ENCODE measurements around the gene CHRND. TPM values are rescaled to one million over a fixed set of nuclear protein-coding genes. Genes with fewer than 3 reads are reported as not detected.

The CHRND gene
- total RNA-seq, 1 experiment from 2014 or later: not detected

GRCh38 chr2:232542715-232543467 lies 16.9 kb downstream of the CHRND start:
- Histone ChIP-seq H3K27me3 (ENCODE audit: insufficient read depth, low read depth) (no peaks in the 10 kb centered on the region), H3F3A (ENCODE audit: insufficient read depth, low read depth) (no peaks in the 10 kb centered on the region), H3K9me2 (ENCODE audit: insufficient read depth) (no peaks in the 10 kb centered on the region), H3K27ac (no peak overlapping the region), H3K4me2 (no peak overlapping the region), H3K9me3 (ENCODE audit: insufficient read depth, low read depth) (no peaks in the 10 kb centered on the region), H3K79me2 (ENCODE audit: low read depth) (peaks cover 16% of the 10 kb centered on the region; the same call in 1 of the 2 replicates), H3K4me3 (no peak overlapping the region), H3K36me3 (ENCODE audit: low read depth) (peaks cover 3% of the 10 kb centered on the region; the same call in 1 of the 2 replicates), H4K20me1 (ENCODE audit: insufficient read depth) (no peaks in the 10 kb centered on the region), H3K4me1 (replicated peaks; ENCODE audit: insufficient read depth) (no peaks in the 10 kb centered on the region), H2AFZ (no peak overlapping the region)
- DNase-seq: no peak
- CTCF ChIA-PET: no interaction called here
- POLR2A ChIA-PET (ENCODE audit: unreplicated experiment): interaction anchor here (0.6 kb wide), 1 partner anchor 199 kb away, joined by 15 read pairs; no protein-coding TSS in a partner anchor
- no TSS peak for BruUV-seq (replicated peaks)
- TF ChIP-seq EZH2 (IDR thresholded peaks at IDR 0.05; ENCODE audit: low read depth) (no peak), CTCF (conservative IDR thresholded peaks at IDR 0.05) (no peak)
- intact Hi-C loops (cut with micrococcal nuclease; ENCODE audit: unreplicated experiment): no loop called here

- H3K9me2 ChIP-seq (ENCODE audit: insufficient read depth): no peaks in the 10 kb centered on the region
- POLR2A ChIA-PET (ENCODE audit: unreplicated experiment): no interaction called here
- H3K79me2 ChIP-seq (ENCODE audit: low read depth): peaks cover 20% of the 10 kb centered on the region
- CTCF ChIA-PET: no interaction called here
- H2AFZ ChIP-seq: no peak overlapping the region
- H4K20me1 ChIP-seq (ENCODE audit: insufficient read depth): no peaks in the 10 kb centered on the region
- no peak overlapping the region for H3K4me3 ChIP-seq
- H3K27me3 ChIP-seq (ENCODE audit: insufficient read depth, low read depth): no peaks in the 10 kb centered on the region
- H3K9me3 ChIP-seq (ENCODE audit: insufficient read depth, low read depth): no peaks in the 10 kb centered on the region
- H3F3A ChIP-seq (ENCODE audit: insufficient read depth, low read depth): no peaks in the 10 kb centered on the region
- H3K4me2 ChIP-seq: no peak overlapping the region
- BruUV-seq (replicated peaks): no TSS peak
- TF ChIP-seq EZH2 (IDR thresholded peaks at IDR 0.05; ENCODE audit: low read depth) (no peak), CTCF (conservative IDR thresholded peaks at IDR 0.05) (no peak)
- H3K27ac ChIP-seq: no peak overlapping the region
- H3K36me3 ChIP-seq (ENCODE audit: low read depth): peaks cover 3% of the 10 kb centered on the region; the same call in 1 of the 2 replicates
- intact Hi-C loops (cut with micrococcal nuclease; ENCODE audit: unreplicated experiment): no loop called here
- H3K4me1 ChIP-seq (replicated peaks; ENCODE audit: insufficient read depth): no peaks in the 10 kb centered on the region
- no peak for DNase-seq
Observed at GRCh38 chr2:232543491-232543890, 17.5 kb downstream of the CHRND start.

GRCh38 chr2:232543928-232544631 lies 18.1 kb downstream of the CHRND start:
- Histone ChIP-seq H3K36me3 (ENCODE audit: low read depth) (peaks cover 3% of the 10 kb centered on the region; the same call in 1 of the 2 replicates), H3K4me3 (no peak overlapping the region), H3F3A (ENCODE audit: insufficient read depth, low read depth) (no peaks in the 10 kb centered on the region), H3K79me2 (ENCODE audit: low read depth) (peaks cover 26% of the 10 kb centered on the region), H3K4me2 (no peak overlapping the region), H3K9me2 (ENCODE audit: insufficient read depth) (no peaks in the 10 kb centered on the region), H2AFZ (no peak overlapping the region), H3K27ac (no peak overlapping the region), H3K27me3 (ENCODE audit: insufficient read depth, low read depth) (no peaks in the 10 kb centered on the region), H4K20me1 (ENCODE audit: insufficient read depth) (no peaks in the 10 kb centered on the region), H3K9me3 (ENCODE audit: insufficient read depth, low read depth) (no peaks in the 10 kb centered on the region), H3K4me1 (replicated peaks; ENCODE audit: insufficient read depth) (peaks cover under 1% of the 10 kb centered on the region)
- BruUV-seq (replicated peaks): no TSS peak
- CTCF ChIA-PET: no interaction called here
- POLR2A ChIA-PET (ENCODE audit: unreplicated experiment): no interaction called here
- TF ChIP-seq CTCF (conservative IDR thresholded peaks at IDR 0.05) (no peak), EZH2 (IDR thresholded peaks at IDR 0.05; ENCODE audit: low read depth) (no peak)
- DNase-seq: no peak
- intact Hi-C loops (cut with micrococcal nuclease; ENCODE audit: unreplicated experiment): no loop called here

Data from PC-9 (cell line).